Measurements from ENCODE around the gene NUDT6. TPM values are rescaled to one million over a fixed set of nuclear protein-coding genes. Genes with fewer than 3 reads are reported as not detected.
"Not testable (repeated sequence)": the region's sequence is repeated elsewhere in the genome, so short reads cannot be mapped to it uniquely, and the experiment has no call there.

The NUDT6 gene
- total and polyA plus RNA-seq, 10 donors, result 1.4 to 12.5 (median 5.1) TPM

DNA sequence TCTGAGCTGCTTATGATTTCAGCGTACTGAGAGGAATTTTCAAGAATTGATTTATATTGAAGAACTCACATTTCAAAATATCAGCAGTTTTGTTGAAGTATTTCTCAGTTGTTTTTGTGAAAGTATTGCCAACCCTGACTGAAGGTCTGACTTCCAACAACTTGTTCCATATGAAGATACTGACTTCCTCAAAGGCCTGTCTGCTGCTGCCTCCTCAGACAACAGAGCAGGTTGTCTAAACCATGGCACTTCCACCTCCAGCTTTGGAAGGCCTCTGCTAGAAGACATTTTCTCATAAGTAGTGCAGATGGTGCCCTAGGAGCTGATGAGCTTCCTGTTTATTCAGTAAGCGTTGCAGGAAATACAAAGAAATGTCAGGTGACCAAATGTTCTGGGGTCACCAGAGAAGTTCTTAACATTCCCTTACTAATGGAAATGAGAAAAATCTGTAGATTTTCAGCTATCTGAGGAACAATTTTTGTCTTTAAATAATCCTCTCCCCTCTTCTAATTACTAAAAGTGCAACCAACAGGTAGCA lies 67.0 kb downstream of the NUDT6 start:
- Histone ChIP-seq H3K4me3 (no peak overlapping the region), H3K36me3 (no peaks in the 10 kb centered on the region), H3K27me3 (replicated peaks in 1 of 7) (peaks cover 0 to 13% (median 4%) of the 10 kb centered on the region in 7 donors), H3K4me1 (no peaks in the 10 kb centered on the region), H3K27ac (no peak overlapping the region), H3K9me3 (no peaks in the 10 kb centered on the region)
- TF ChIP-seq, protein P1, sequence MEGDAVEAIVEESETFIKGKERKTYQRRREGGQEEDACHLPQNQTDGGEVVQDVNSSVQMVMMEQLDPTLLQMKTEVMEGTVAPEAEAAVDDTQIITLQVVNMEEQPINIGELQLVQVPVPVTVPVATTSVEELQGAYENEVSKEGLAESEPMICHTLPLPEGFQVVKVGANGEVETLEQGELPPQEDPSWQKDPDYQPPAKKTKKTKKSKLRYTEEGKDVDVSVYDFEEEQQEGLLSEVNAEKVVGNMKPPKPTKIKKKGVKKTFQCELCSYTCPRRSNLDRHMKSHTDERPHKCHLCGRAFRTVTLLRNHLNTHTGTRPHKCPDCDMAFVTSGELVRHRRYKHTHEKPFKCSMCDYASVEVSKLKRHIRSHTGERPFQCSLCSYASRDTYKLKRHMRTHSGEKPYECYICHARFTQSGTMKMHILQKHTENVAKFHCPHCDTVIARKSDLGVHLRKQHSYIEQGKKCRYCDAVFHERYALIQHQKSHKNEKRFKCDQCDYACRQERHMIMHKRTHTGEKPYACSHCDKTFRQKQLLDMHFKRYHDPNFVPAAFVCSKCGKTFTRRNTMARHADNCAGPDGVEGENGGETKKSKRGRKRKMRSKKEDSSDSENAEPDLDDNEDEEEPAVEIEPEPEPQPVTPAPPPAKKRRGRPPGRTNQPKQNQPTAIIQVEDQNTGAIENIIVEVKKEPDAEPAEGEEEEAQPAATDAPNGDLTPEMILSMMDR (IDR thresholded peaks at IDR 0.05 in 8 of 11, conservative IDR thresholded peaks at IDR 0.05 in 3 of 11), result no peak
- DNase-seq, result no peak
- 48 to 86% (median 78%) methylated on average over 2 of the region's 2 CpGs for WGBS, 5 donors
- intact Hi-C loops (cut with DNase I; ENCODE audit: low total_unique reads), result no loop called here

DNA sequence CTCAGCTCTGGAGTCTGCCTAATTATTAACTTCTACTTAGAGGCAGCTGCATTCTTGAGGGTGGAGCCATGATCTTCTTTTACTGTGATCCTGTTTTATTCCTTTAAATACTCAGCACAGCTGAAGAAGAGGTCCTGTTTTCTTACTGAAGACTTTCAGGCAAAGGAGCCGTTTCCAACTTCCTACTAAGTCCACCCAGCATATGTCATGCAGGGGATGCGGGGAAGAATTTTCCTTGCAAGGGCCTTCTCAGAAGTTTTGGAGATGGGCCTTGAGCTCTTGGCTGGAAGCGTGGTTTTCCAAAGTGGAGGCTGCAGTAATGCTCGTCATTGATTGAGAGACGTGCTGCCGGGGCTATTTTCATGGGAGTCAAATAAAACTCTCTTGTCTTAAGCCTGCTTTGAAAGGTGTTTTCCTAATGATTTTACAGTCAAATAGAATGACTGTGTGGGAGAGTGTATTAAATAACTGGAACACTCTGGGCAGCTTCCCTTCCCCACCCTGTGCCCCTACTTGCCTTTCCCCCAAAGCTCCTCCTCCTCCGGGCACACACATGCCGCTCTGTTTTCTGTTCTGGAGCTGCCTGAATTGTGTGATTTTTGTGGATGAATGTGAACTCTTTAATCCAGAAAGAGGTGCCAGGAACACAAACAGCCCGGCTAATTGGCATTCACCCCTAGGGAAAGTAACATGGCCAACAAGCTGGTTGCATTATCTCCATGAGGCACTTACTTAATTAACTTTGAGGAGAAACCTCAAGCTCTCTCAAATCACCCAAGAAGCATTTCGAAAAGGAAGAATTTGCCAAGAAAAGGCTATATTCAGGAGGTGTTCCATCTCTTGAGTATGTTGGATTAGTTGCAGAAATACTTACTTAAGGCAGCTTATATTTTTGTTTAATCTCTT lies 67.7 kb downstream of the NUDT6 start:
- TF ChIP-seq, protein P1 (IDR thresholded peaks at IDR 0.05 in 8 of 11, conservative IDR thresholded peaks at IDR 0.05 in 3 of 11), result no peak
- TF ChIP-seq POLR2AphosphoS5 (IDR thresholded peaks at IDR 0.05), result no peak
- TF ChIP-seq POLR2A (IDR thresholded peaks at IDR 0.05), result no peak
- no peaks in the 10 kb centered on the region for H3K9me3 ChIP-seq
- H3K36me3 ChIP-seq, result no peaks in the 10 kb centered on the region
- H3K27me3 ChIP-seq (replicated peaks in 1 of 7), result peaks cover 0 to 13% (median 4%) of the 10 kb centered on the region in 7 donors
- no peak for DNase-seq
- intact Hi-C loops (cut with DNase I; ENCODE audit: low total_unique reads), result no loop called here
- 77 to 91% (median 87%) methylated on average over 10 of the region's 10 CpGs for WGBS, 5 donors
- H3K4me1 ChIP-seq, result no peaks in the 10 kb centered on the region
- H3K4me3 ChIP-seq, result no peak overlapping the region
- no peak overlapping the region for H3K27ac ChIP-seq

DNA sequence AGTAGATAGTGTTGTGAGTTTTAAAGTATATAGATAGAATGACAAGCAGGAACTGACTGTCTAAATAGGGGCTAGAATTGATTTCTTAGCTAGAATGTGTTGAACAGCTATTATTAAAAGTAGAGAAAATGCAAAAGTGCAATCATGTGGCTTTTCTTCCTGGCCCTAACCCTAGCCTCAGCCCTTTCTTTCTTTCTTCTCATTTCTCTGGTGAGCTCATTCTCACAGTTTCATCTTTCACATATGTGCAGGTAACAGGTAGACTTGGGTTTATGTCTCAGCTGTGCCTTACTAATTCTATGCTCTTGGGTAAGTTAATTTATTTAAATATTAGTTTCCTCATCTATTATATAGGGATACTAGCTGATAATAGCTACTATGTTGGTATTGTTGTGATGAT lies 70.8 kb downstream of the NUDT6 start:
- intact Hi-C loops (cut with DNase I; ENCODE audit: low total_unique reads), result no loop called here
- DNase-seq, result no peak
- Histone ChIP-seq H3K4me1 (no peaks in the 10 kb centered on the region), H3K36me3 (no peaks in the 10 kb centered on the region), H3K4me3 (no peak overlapping the region), H3K9me3 (no peaks in the 10 kb centered on the region), H3K27me3 (replicated peaks in 1 of 7) (peaks cover 0 to 19% (median 0%) of the 10 kb centered on the region in 7 donors), H3K27ac (no peak overlapping the region)
- TF ChIP-seq, protein P1 (IDR thresholded peaks at IDR 0.05 in 8 of 11, conservative IDR thresholded peaks at IDR 0.05 in 3 of 11), result no peak
- TF ChIP-seq POLR2A (IDR thresholded peaks at IDR 0.05) (no peak), POLR2AphosphoS5 (IDR thresholded peaks at IDR 0.05) (no peak)

GRCh38 chr4:122849789-122850188 lies 72.6 kb downstream of the NUDT6 start:
- peaks cover 0 to 19% (median 0%) of the 10 kb centered on the region in 7 donors for H3K27me3 ChIP-seq (replicated peaks in 1 of 7)
- H3K4me1 ChIP-seq; H3K9me3 ChIP-seq; H3K4me3 ChIP-seq; H3K36me3 ChIP-seq; intact Hi-C loops (cut with DNase I; ENCODE audit: low total_unique reads); DNase-seq; H3K27ac ChIP-seq: not testable (repeated sequence)
- 94 to 100% (median 97%) methylated on average over 3 of the region's 3 CpGs for WGBS, 5 donors
